Measurements from ENCODE around the gene FAF1.

The FAF1 gene

DNA sequence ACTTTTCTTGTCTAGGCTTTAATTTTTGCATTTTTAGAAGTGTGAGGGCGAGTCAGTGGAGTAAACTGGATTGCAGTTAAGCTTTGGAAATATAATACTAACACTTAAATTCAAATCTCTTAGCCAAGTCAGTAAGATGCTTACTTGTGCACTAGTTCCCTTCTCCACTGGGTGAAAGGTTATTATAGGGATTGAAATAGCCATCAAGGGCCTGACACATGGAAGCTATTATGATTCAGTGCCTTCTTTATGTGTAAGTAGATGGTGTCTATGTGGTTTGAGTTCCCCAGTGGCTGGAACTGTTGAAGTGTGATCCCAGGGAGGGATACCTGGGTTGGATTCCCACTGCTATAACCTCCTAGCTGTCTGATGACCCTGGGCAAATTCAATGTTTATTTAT, 512.1 kb downstream of the FAF1 start:
- Histone ChIP-seq H3K9ac (ENCODE audit: low read length) (no peak overlapping the region), H3K36me3 (ENCODE audit: low read length) (no peaks in the 10 kb centered on the region), H3K4me2 (ENCODE audit: low read depth, low read length, poor library complexity, severe bottlenecking) (no peak overlapping the region), H3F3A (ENCODE audit: insufficient read depth) (no peaks in the 10 kb centered on the region), H3K9me2 (replicated peaks; ENCODE audit: insufficient read depth, low read length) (no peaks in the 10 kb centered on the region), H4K20me1 (ENCODE audit: low read depth, low read length) (no peaks in the 10 kb centered on the region), H2AFZ (ENCODE audit: low read depth, low read length, severe bottlenecking) (no peak overlapping the region), H3K27ac (ENCODE audit: low read depth, low read length) (no peak overlapping the region), H3K79me2 (ENCODE audit: insufficient read depth, low read length) (no peaks in the 10 kb centered on the region), H3K27me3 (ENCODE audit: low read length) (no peaks in the 10 kb centered on the region), H3K9me3 (ENCODE audit: insufficient read depth, low read length) (no peaks in the 10 kb centered on the region), H3K4me3 (ENCODE audit: insufficient read depth, low read length, poor library complexity, severe bottlenecking) (no peak overlapping the region)
- TF ChIP-seq, protein P1, sequence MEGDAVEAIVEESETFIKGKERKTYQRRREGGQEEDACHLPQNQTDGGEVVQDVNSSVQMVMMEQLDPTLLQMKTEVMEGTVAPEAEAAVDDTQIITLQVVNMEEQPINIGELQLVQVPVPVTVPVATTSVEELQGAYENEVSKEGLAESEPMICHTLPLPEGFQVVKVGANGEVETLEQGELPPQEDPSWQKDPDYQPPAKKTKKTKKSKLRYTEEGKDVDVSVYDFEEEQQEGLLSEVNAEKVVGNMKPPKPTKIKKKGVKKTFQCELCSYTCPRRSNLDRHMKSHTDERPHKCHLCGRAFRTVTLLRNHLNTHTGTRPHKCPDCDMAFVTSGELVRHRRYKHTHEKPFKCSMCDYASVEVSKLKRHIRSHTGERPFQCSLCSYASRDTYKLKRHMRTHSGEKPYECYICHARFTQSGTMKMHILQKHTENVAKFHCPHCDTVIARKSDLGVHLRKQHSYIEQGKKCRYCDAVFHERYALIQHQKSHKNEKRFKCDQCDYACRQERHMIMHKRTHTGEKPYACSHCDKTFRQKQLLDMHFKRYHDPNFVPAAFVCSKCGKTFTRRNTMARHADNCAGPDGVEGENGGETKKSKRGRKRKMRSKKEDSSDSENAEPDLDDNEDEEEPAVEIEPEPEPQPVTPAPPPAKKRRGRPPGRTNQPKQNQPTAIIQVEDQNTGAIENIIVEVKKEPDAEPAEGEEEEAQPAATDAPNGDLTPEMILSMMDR (IDR thresholded peaks at IDR 0.05; ENCODE audit: insufficient read depth, low read length, poor library complexity, severe bottlenecking): no peak
- TF ChIP-seq EZH2phosphoT487 (conservative IDR thresholded peaks at IDR 0.05; ENCODE audit: low read length): no peak

DNA sequence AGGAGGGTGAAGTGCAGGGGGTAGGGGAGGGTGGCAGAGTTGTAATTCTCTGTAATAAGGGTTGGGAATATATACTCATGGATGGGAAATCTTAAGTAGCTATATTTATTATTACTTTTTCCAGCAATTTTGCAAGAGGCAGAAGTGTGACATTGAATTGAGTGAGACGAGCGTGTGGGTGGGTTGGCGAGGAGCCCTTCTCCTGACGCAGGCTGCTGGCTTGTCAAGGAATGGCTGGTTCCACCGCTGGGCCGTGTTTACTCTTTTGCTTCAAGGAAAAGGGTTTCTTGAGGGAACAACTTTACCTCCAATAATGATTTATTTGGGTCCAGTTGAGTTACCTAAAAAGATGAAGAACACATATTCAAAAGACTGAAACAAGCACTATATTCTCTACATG, 518.9 kb downstream of the FAF1 start:
- Histone ChIP-seq H3K79me2 (ENCODE audit: insufficient read depth, low read length) (no peaks in the 10 kb centered on the region), H3F3A (ENCODE audit: insufficient read depth) (no peaks in the 10 kb centered on the region), H3K4me2 (ENCODE audit: low read depth, low read length, poor library complexity, severe bottlenecking) (no peak overlapping the region), H2AFZ (ENCODE audit: low read depth, low read length, severe bottlenecking) (no peak overlapping the region), H3K27ac (ENCODE audit: low read depth, low read length) (no peak overlapping the region), H3K36me3 (ENCODE audit: low read length) (no peaks in the 10 kb centered on the region; the same call in 1 of the 2 replicates), H3K4me3 (ENCODE audit: insufficient read depth, low read length, poor library complexity, severe bottlenecking) (no peak overlapping the region), H3K9ac (ENCODE audit: low read length) (no peak overlapping the region), H3K9me2 (replicated peaks; ENCODE audit: insufficient read depth, low read length) (no peaks in the 10 kb centered on the region), H3K27me3 (ENCODE audit: low read length) (no peaks in the 10 kb centered on the region), H3K9me3 (ENCODE audit: insufficient read depth, low read length) (no peaks in the 10 kb centered on the region), H4K20me1 (ENCODE audit: low read depth, low read length) (no peaks in the 10 kb centered on the region)
- TF ChIP-seq, protein P1 (IDR thresholded peaks at IDR 0.05; ENCODE audit: insufficient read depth, low read length, poor library complexity, severe bottlenecking): no peak
- no peak for TF ChIP-seq EZH2phosphoT487 (conservative IDR thresholded peaks at IDR 0.05; ENCODE audit: low read length)

DNA sequence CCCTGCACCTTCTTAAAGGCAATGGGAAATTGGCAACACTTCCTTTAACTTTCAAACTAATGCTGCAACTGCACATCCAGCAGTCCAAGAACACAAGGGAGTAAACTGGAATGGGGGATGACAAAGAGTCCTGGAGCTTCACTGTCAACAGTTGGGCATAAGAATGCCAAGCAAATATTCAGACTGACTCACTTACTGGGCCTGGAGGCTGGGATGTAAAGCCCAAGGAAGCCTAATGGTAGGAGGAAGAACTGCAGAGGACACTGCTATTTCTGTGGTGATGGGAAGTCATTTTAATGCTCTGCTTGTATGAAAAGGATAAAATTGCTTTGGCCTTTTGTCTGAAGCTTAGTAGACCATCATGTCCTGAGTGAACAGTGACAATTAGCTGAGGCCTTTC, 521.1 kb downstream of the FAF1 start:
- TF ChIP-seq, protein P1 (IDR thresholded peaks at IDR 0.05; ENCODE audit: insufficient read depth, low read length, poor library complexity, severe bottlenecking): no peak
- no peaks in the 10 kb centered on the region for H3F3A ChIP-seq (ENCODE audit: insufficient read depth)
- no peak overlapping the region for H3K4me2 ChIP-seq (ENCODE audit: low read depth, low read length, poor library complexity, severe bottlenecking)
- no peaks in the 10 kb centered on the region for H3K9me2 ChIP-seq (replicated peaks; ENCODE audit: insufficient read depth, low read length)
- no peak overlapping the region for H3K27ac ChIP-seq (ENCODE audit: low read depth, low read length)
- H3K36me3 ChIP-seq (ENCODE audit: low read length): no peaks in the 10 kb centered on the region; the same call in 1 of the 2 replicates
- no peak overlapping the region for H3K9ac ChIP-seq (ENCODE audit: low read length)
- no peak overlapping the region for H2AFZ ChIP-seq (ENCODE audit: low read depth, low read length, severe bottlenecking)
- no peaks in the 10 kb centered on the region for H3K79me2 ChIP-seq (ENCODE audit: insufficient read depth, low read length)
- H3K27me3 ChIP-seq (ENCODE audit: low read length): no peaks in the 10 kb centered on the region
- H3K4me3 ChIP-seq (ENCODE audit: insufficient read depth, low read length, poor library complexity, severe bottlenecking): no peak overlapping the region
- H4K20me1 ChIP-seq (ENCODE audit: low read depth, low read length): no peaks in the 10 kb centered on the region
- no peaks in the 10 kb centered on the region for H3K9me3 ChIP-seq (ENCODE audit: insufficient read depth, low read length)
